ENCODE measurements around the gene RPS6KA2. TPM values are rescaled to one million over a fixed set of nuclear protein-coding genes. Genes with fewer than 3 reads are reported as not detected.

Gene RPS6KA2
- total and polyA plus RNA-seq, 8 donors: 7.9 to 95.4 (median 22.9) TPM

GRCh38 chr6:166546653-166547052, 80.4 kb downstream of the RPS6KA2 start:
- no peak for ATAC-seq
- Histone ChIP-seq H3K27ac (no peak overlapping the region), H3K4me1 (no peaks in the 10 kb centered on the region), H3K9me3 (no peaks in the 10 kb centered on the region), H3K36me3 (no peaks in the 10 kb centered on the region), H3K27me3 (no peaks in the 10 kb centered on the region), H3K4me3 (no peak overlapping the region)
- TF ChIP-seq CTCF (IDR thresholded peaks at IDR 0.05): no peak
- DNase-seq: no peak
- intact Hi-C loops (cut with DNase I): no loop called here
- 94 to 95% methylated on average over 6 of the region's 6 CpGs for whole genome bisulfite sequencing, 2 donors
- FAIRE-seq: no peak

GRCh38 chr6:166545156-166546034, 81.7 kb downstream of the RPS6KA2 start:
- no peak overlapping the region for H3K4me3 ChIP-seq
- no peaks in the 10 kb centered on the region for H3K4me1 ChIP-seq
- FAIRE-seq: no peak
- no peak for DNase-seq
- no peaks in the 10 kb centered on the region for H3K27me3 ChIP-seq
- no peak for TF ChIP-seq CTCF (IDR thresholded peaks at IDR 0.05)
- no peaks in the 10 kb centered on the region for H3K36me3 ChIP-seq
- H3K9me3 ChIP-seq: no peaks in the 10 kb centered on the region
- WGBS, 2 donors: 94 to 95% methylated on average over 19 of the region's 19 CpGs
- no peak for ATAC-seq
- H3K27ac ChIP-seq: no peak overlapping the region
- intact Hi-C loops (cut with DNase I): no loop called here

DNA sequence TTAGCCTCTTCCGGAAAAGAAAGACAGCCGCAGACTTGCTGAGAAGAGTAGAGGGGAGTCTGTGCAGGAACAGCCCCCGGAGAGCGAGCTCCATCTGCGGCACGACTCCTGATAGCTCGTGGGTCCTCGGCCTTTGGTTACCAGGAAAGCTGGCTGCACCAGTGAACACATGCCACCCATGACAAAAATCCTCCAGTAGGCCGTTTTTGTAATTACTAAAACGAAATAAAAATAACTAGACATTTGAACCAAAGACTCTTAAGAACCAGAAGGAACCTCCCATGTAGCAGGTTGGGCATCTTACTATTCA, 82.8 kb downstream of the RPS6KA2 start:
- ATAC-seq (no peak), DNase-seq (no peak), FAIRE-seq (no peak)
- WGBS, 2 donors: 92% methylated on average over 10 of the region's 10 CpGs
- no peaks in the 10 kb centered on the region for H3K27me3 ChIP-seq
- H3K4me3 ChIP-seq: no peak overlapping the region
- no peak for TF ChIP-seq CTCF (IDR thresholded peaks at IDR 0.05)
- intact Hi-C loops (cut with DNase I): no loop called here
- H3K36me3 ChIP-seq: no peaks in the 10 kb centered on the region
- no peaks in the 10 kb centered on the region for H3K9me3 ChIP-seq
- H3K27ac ChIP-seq: no peak overlapping the region
- no peaks in the 10 kb centered on the region for H3K4me1 ChIP-seq

- FAIRE-seq: no peak
- no peak overlapping the region for H3K27ac ChIP-seq
- no peak for DNase-seq
Observed at GRCh38 chr6:166543603-166544295, 83.3 kb downstream of the RPS6KA2 start.

More at GRCh38 chr6:166543603-166544295, 83.3 kb downstream of the RPS6KA2 start:
- Histone ChIP-seq H3K36me3 (no peaks in the 10 kb centered on the region), H3K9me3 (no peaks in the 10 kb centered on the region), H3K4me3 (no peak overlapping the region), H3K27me3 (no peaks in the 10 kb centered on the region), H3K4me1 (no peaks in the 10 kb centered on the region)
- ATAC-seq: no peak
- no peak for TF ChIP-seq CTCF (IDR thresholded peaks at IDR 0.05)
- intact Hi-C loops (cut with DNase I): no loop called here
- WGBS, 2 donors: 85 to 88% methylated on average over 9 of the region's 9 CpGs
